ES-I3 (cell line): ENCODE data around the gene RET.
"Not testable (repeated sequence)": the region's sequence is repeated elsewhere in the genome, so short reads cannot be mapped to it uniquely, and the experiment has no call there.

ENCODE experiments used
- H3K36me3 ChIP-seq: 2 replicates; pipeline ENCODE4 v1.6.1; 2013; ENCODE audit warnings: mild to moderate bottlenecking, low read length, control low read depth, moderate library complexity; ENCODE audit not compliant: insufficient read depth
- H3K4me1 ChIP-seq: 2 replicates; pipeline ENCODE4 v1.6.1; 2013; ENCODE audit warnings: mild to moderate bottlenecking, control low read depth, low read length; ENCODE audit not compliant: insufficient read depth
- H3K9ac ChIP-seq: 2 replicates; pipeline ENCODE4 v1.6.1; 2013; ENCODE audit warnings: low read depth, mild to moderate bottlenecking, low read length, moderate library complexity
- H3K9me3 ChIP-seq: 2 replicates; pipeline ENCODE4 v1.6.1; 2013; ENCODE audit warnings: mild to moderate bottlenecking, low read length, moderate library complexity; ENCODE audit not compliant: control insufficient read depth, insufficient read depth

Gene RET

DNA sequence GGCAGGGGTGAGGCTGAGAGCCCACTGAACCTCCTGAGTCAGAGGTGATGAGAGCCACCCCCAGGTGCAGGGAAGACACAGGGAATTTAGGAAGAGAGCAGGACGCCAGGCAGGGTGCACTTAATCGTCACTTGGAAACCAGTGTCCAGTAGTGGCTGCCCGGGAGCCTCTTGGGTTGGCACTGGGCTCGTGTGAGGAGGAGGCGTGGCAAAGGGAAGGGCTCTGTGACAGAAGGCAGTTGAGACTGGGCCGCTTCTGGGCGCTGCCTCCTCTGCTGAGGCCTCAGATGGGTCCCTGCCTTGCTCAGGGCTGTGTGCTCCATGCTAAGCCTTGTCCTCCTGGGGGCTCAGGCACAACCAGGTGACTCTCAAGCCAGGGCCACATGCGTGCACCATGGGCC, 13.3 kb downstream of the RET start:
- Histone ChIP-seq H3K9ac (no peak overlapping the region), H3K9me3 (no peaks in the 10 kb centered on the region), H3K4me1 (no peaks in the 10 kb centered on the region), H3K36me3 (no peaks in the 10 kb centered on the region)

DNA sequence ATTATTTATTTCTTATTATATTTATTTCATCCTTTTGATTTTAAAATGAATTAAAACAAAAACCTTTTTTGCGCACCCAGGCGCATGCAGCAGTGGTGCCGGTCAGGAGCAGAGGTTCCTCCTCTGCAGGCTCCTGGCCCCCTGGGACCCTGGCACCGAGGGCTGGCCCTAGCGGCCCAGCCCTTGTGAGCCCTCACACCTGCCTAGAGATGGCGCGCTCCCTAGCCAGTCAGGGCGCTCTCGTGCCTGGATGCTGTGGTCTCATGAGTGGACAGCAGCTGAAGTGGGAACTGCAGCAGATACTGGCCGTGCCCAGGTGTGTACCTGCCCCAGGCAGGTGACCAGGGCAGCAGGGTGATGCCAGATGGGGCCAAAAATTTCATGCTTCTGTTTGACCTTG, 13.8 kb downstream of the RET start:
- no peak overlapping the region for H3K9ac ChIP-seq
- H3K36me3 ChIP-seq, result no peaks in the 10 kb centered on the region
- H3K4me1 ChIP-seq, result no peaks in the 10 kb centered on the region
- no peaks in the 10 kb centered on the region for H3K9me3 ChIP-seq

- Histone ChIP-seq H3K4me1 (no peaks in the 10 kb centered on the region), H3K36me3 (no peaks in the 10 kb centered on the region), H3K9ac (no peak overlapping the region), H3K9me3 (no peaks in the 10 kb centered on the region)
These were observed 15.0 kb downstream of the RET start for GRCh38 chr10:43091846-43092245.

DNA sequence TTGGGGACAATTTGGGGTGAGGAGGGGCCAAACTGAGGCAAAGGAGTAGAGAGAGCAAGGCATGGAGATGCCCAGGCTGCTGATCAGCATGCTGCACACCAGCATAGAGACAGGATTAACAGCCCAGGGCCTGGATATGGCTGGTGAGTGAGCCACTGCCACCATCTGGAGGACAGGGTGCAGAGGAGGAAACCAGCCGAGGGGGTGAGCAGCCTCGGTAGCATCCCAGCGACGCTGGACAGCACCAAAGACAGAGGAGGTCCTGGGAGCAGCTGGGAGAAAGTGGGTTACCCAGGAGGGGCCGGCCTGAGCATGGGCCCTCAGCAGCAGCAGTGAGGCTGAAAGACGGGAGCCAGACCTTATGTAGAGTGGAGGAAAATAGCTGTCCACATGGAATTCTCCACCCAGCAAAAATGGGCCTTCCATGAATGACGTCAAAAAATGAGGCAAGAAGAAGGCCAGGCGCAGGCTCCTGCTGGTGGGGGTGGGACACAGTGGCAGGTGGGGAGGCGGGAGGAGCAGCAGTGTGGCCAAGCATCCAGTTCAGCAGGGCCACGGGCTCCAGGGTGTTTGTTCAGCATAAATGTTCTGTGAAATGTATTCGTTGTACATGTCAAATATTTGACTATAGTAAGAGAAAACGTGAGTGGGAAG, 16.7 kb downstream of the RET start:
- Histone ChIP-seq H3K4me1 (no peaks in the 10 kb centered on the region), H3K36me3 (no peaks in the 10 kb centered on the region), H3K9ac (no peak overlapping the region), H3K9me3 (no peaks in the 10 kb centered on the region)

DNA sequence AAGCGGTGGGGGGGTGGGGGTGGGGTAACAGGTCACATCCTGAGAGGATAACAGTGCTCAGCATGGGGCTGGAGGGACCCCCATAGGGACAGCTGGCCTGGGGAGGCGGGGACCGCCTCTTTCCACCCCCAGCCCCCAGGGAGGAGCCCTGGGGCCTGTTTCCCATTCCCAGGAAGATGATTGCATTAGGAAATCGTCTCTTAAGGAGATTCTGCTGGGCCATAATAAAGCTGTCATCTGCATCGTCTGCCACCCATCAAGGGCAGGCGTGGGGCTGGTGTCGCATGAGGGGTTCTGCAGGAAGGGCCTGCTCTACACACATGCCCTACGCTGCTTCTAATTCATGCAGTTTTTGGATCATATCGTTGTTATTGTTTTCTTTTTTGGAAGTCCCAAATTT, 17.2 kb downstream of the RET start:
- Histone ChIP-seq H3K4me1 (no peaks in the 10 kb centered on the region), H3K36me3 (no peaks in the 10 kb centered on the region), H3K9ac (no peak overlapping the region), H3K9me3 (no peaks in the 10 kb centered on the region)

DNA sequence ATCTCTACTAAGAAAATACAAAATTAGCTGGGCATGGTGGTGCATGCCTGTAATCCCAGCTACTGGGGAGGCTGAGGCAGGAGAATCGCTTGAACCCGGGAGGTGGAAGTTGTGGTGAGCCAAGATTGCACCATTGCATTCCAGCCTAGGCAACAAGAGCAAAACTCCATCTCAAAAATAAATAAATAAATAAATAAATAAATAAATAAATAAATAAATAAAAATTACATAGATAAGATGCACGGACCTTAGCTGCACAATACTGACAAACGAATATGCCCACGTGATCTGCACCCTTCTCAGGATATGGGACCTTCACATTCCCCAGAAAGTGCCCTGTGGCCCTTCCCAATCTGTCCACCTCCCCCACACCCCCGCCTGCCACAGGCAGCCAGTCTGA, 22.5 kb downstream of the RET start:
- not testable (repeated sequence) for H3K4me1 ChIP-seq, H3K36me3 ChIP-seq, H3K9ac ChIP-seq, H3K9me3 ChIP-seq

GRCh38 chr10:43099928-43100327, 23.1 kb downstream of the RET start:
- no peaks in the 10 kb centered on the region for H3K4me1 ChIP-seq
- no peaks in the 10 kb centered on the region for H3K9me3 ChIP-seq
- no peaks in the 10 kb centered on the region for H3K36me3 ChIP-seq
- H3K9ac ChIP-seq, result no peak overlapping the region

DNA sequence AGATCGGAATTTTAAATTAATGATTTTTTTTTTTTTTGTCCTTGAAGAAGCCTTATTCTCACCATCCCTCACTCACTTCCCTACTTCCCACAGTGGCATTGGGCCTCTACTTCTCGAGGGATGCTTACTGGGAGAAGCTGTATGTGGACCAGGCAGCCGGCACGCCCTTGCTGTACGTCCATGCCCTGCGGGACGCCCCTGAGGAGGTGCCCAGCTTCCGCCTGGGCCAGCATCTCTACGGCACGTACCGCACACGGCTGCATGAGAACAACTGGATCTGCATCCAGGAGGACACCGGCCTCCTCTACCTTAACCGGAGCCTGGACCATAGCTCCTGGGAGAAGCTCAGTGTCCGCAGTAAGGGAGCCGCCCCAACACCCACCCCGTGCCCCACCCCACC, 23.5 kb downstream of the RET start:
- no peaks in the 10 kb centered on the region for H3K9me3 ChIP-seq
- H3K36me3 ChIP-seq, result no peaks in the 10 kb centered on the region
- H3K9ac ChIP-seq, result no peak overlapping the region
- H3K4me1 ChIP-seq, result no peaks in the 10 kb centered on the region

DNA sequence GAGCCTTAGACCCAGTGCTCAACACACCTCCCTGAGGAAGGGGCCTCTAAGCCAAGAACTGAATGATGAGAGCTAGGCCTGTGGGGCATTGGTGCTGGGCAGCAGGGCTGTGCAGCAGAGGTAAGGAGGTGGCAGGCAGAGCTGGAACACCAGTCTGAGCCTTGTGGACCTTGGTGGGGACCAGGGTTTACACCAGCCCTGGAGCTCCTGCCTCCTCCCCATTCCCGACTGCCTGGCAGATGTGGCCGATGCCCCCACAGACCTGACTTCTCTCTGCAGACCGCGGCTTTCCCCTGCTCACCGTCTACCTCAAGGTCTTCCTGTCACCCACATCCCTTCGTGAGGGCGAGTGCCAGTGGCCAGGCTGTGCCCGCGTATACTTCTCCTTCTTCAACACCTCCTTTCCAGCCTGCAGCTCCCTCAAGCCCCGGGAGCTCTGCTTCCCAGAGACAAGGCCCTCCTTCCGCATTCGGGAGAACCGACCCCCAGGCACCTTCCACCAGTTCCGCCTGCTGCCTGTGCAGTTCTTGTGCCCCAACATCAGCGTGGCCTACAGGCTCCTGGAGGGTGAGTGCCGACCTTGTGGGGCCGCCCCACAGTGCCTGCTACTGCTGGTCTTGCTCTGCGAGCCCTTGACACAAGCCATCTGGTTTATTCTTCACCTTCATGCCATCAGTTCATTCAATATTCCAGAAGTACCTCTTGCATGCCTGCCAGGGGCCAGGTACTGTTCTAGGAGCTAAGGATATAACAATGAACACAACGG, 25.4 kb downstream of the RET start:
- no peaks in the 10 kb centered on the region for H3K9me3 ChIP-seq
- H3K36me3 ChIP-seq, result no peaks in the 10 kb centered on the region
- no peak overlapping the region for H3K9ac ChIP-seq
- H3K4me1 ChIP-seq, result no peaks in the 10 kb centered on the region

GRCh38 chr10:43105102-43105955, 28.5 kb downstream of the RET start:
- no peaks in the 10 kb centered on the region for H3K36me3 ChIP-seq
- peaks cover 2% of the 10 kb centered on the region; the same call in 1 of the 2 replicates for H3K4me1 ChIP-seq
- peak overlapping the region; percentile 83 for H3K9ac ChIP-seq
- H3K9me3 ChIP-seq, result no peaks in the 10 kb centered on the region

- peaks cover 7% of the 10 kb centered on the region; the same call in 1 of the 2 replicates for H3K4me1 ChIP-seq
- no peak overlapping the region for H3K9ac ChIP-seq
- no peaks in the 10 kb centered on the region for H3K9me3 ChIP-seq
- no peaks in the 10 kb centered on the region for H3K36me3 ChIP-seq
These were observed 29.0 kb downstream of the RET start for GRCh38 chr10:43105956-43106229.

DNA sequence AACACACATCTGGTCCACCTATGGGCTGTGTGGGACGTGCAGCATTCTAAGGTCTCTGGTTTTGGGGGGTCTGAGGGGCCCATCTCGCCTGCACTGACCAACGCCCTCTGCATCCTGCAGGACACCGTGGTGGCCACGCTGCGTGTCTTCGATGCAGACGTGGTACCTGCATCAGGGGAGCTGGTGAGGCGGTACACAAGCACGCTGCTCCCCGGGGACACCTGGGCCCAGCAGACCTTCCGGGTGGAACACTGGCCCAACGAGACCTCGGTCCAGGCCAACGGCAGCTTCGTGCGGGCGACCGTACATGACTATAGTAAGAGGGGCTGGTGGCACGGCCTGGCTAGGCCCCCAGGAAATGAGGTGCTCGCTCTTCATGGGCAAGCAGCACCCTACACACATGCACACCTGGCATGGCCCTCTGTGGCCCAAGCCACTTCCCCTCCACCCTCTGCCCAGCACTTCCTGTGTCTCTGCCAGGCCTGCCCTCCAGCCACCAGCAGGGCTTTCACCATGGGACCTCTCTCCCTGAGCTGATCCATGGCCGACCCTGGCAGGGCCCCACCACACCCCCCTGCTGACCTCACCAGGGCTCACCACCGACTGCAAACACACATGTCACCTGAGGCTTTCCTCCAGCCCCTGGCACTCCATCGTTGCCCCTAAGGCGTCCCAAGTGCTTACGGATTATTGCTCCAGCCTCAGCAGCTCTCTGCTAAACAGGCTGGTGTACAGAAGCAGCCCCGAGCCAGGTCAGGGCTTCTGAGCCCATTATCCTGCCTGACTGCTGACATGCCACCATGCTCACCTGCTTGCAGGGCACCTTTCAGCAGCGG, 29.6 kb downstream of the RET start:
- Histone ChIP-seq H3K9ac (no peak overlapping the region), H3K4me1 (peaks cover 9% of the 10 kb centered on the region; the same call in 1 of the 2 replicates), H3K9me3 (no peaks in the 10 kb centered on the region), H3K36me3 (no peaks in the 10 kb centered on the region)

- H3K9ac ChIP-seq, result no peak overlapping the region
- H3K9me3 ChIP-seq, result no peaks in the 10 kb centered on the region
- peaks cover 9% of the 10 kb centered on the region; the same call in 1 of the 2 replicates for H3K4me1 ChIP-seq
- no peaks in the 10 kb centered on the region for H3K36me3 ChIP-seq
These were observed 32.1 kb downstream of the RET start for GRCh38 chr10:43108951-43109350.

DNA sequence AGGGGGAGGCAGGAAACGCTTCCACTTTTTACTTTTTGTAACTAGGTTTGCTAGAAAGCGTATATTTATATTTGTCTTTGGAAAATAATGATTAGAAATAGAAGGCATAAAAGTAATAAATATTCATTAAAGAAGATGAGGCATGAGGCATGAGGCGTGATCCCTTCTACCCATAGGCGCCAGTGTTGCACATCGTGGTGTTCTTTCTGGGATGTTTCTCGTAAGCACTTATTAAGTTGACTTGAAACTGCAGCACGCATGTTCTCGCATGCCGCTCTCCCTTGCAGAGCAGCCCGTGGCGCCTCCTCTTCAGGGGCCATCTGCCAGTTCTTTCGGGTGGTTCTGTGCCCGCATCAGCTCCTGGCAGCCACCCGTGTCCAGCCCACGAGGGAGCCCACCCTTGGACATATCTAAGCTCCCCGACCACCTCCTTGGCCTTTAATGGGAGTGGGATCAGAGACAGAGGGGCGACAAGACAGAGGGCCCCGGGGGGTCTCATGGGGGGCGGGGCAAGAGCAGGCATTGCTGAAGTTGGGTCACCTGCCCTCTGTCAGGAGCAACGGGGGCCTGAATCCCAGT, 32.9 kb downstream of the RET start:
- no peak overlapping the region for H3K9ac ChIP-seq
- H3K9me3 ChIP-seq, result no peaks in the 10 kb centered on the region
- no peaks in the 10 kb centered on the region for H3K36me3 ChIP-seq
- peaks cover 9% of the 10 kb centered on the region; the same call in 1 of the 2 replicates for H3K4me1 ChIP-seq
